A673 (cell line): Measurements from ENCODE around the gene DUS1L. TPM values are rescaled to one million over a fixed set of nuclear protein-coding genes. Genes with fewer than 3 reads are reported as not detected.

ENCODE experiments used
- BruUV-seq: library from RNA; stranded (reverse); fragments of 400-500 nt; replicated peaks from 2 replicates; lab custom pipeline; 2021; lab: Mats Ljungman, UMichigan
- CTCF ChIA-PET: fragments of 300-600 bp; sonication (Branson Sonifier 250); formaldehyde crosslinking; loops from one replicate; lab custom pipeline; 2022; ENCODE audit warnings: antibody characterized with exemption; lab: Charles Lee
- POLR2A ChIA-PET: fragments of 300-600 bp; sonication (Branson Sonifier 250); formaldehyde crosslinking; loops from one replicate; lab custom pipeline; 2022; ENCODE audit warnings: antibody characterized with exemption; ENCODE audit not compliant: low non-redundant PET; lab: Charles Lee
- DNase-seq: peaks from one replicate; pipeline ENCODE4 v3.0.0-alpha.2; 2015; ENCODE audit warnings: low spot score
- H3K27ac ChIP-seq: fragments of 200-600 bp; sonication (generic); 2 replicates; pipeline ENCODE4 v1.5.1; 2016; ENCODE audit warnings: mixed run types, low read depth, mild to moderate bottlenecking, mixed read lengths, antibody characterized with exemption, low read length; ENCODE audit not compliant: poor library complexity, severe bottlenecking
- H3K27me3 ChIP-seq: fragments of 200-600 bp; sonication (generic); replicated peaks from 2 replicates; pipeline ENCODE4 v1.6.1; 2017; ENCODE audit warnings: mixed run types, low read depth, mild to moderate bottlenecking, mixed read lengths, antibody characterized with exemption, low read length; ENCODE audit not compliant: insufficient read depth, poor library complexity
- H3K36me3 ChIP-seq: fragments of 200-600 bp; sonication (generic); 2 replicates; pipeline ENCODE4 v1.6.1; 2016; ENCODE audit warnings: mixed run types, mild to moderate bottlenecking, mixed read lengths, antibody characterized with exemption, low read length; ENCODE audit not compliant: insufficient read depth, poor library complexity, severe bottlenecking
- H3K4me1 ChIP-seq: fragments of 200-600 bp; sonication (generic); 2 replicates; pipeline ENCODE4 v1.6.1; 2017; ENCODE audit warnings: mixed run types, mild to moderate bottlenecking, mixed read lengths, antibody characterized with exemption, low read length; ENCODE audit not compliant: insufficient read depth, poor library complexity, severe bottlenecking
- H3K4me3 ChIP-seq: fragments of 200-600 bp; sonication (generic); 2 replicates; pipeline ENCODE4 v1.5.1; 2016; ENCODE audit warnings: low read depth, mixed run types, mild to moderate bottlenecking, mixed read lengths, low read length; ENCODE audit not compliant: poor library complexity, severe bottlenecking
- H3K9me3 ChIP-seq: fragments of 200-600 bp; sonication (generic); 2 replicates; pipeline ENCODE4 v1.6.1; 2016; ENCODE audit warnings: mixed run types, low read depth, mild to moderate bottlenecking, mixed read lengths, antibody characterized with exemption, low read length; ENCODE audit not compliant: poor library complexity, severe bottlenecking
- EZH2 ChIP-seq: fragments of 200-600 bp; sonication (generic); IDR thresholded peaks from 2 replicates; pipeline ENCODE4 v1.6.1; 2017; ENCODE audit warnings: borderline replicate concordance, low read depth, mild to moderate bottlenecking, mixed read lengths, antibody characterized with exemption, low read length; ENCODE audit not compliant: poor library complexity, severe bottlenecking
- intact Hi-C: fragments of 100-400 bp; cut with micrococcal nuclease; formaldehyde crosslinking; loops from one replicate; pipeline ENCODE4 v1.10.0; 2022; ENCODE audit not compliant: unreplicated experiment
- total RNA-seq: library from RNA; stranded (reverse); gene quantifications from 2 replicates; pipeline ENCODE4 v1.2.3, GENCODE V29; 2021
- TF ChIP-seq, protein P1 (sequence below): fragments of 300-800, 200-600 bp; sonication (generic); conservative IDR thresholded peaks from 2 replicates; pipeline ENCODE4 v1.5.1; 2017; ENCODE audit warnings: low read depth, mild to moderate bottlenecking, antibody characterized with exemption, low read length, moderate library complexity, mixed read lengths

Gene DUS1L
- total RNA-seq, 1 experiment from 2014 or later: 143 TPM

DNA sequence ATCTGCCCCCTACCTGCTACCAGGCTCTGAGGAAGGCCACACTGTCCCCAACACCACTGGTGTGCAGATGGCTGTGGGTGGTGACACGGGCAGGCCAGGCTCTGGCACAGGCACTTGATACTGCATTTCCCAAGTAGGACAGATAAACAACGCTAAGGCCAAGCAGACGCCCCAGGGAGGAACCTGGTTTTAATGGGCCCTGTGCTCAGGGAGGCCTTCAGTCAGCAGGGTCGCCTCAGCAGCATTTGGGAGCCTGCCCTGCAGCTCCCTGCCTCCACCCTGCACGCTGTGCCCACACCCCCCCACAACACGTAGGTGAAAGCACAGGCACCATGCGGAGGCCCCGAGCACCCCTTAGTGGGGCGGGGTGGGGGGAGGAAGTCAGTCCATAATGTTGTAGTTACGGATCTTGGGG lies 35.7 kb upstream of the DUS1L start:
- intact Hi-C loops: no loop called here
- POLR2A ChIA-PET: no interaction called here

DNA sequence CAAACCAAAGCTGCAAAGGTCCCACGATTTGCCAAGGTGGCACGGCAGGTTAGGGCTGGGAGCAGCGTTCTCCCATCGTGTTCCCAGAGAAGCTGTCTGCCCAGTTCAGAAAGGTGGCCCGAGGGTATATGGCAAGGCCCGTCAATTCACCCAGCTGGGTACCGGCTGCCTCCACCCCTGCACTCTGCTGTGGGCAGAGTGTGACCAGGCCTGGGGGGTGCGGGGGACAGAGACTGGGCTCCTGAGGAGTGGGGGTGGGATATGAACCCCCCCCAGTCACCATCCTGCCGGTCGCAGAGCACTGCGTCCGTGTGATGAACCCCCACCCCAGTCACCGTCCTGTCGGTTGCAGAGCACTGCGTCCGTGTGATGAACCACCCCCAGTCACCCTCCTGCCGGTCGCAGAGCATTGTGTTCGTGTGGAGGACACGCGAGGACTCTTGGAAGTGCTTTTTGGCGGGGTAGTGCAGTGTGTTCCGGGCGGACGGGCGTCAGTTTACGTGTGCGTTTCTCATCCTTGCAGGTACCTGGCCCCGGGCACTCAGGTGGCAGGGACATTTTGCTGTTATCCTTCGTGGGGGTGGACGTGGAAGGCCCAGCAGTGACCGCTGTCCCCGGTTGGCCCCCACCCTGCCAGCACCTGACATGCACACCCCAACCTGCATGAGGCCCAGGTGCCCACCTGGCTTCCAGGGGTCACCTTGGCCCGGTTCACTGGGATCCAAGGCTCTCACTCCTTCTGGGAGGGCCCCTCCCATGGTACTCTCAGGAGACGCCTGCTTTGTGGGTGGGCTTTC lies 35.1 kb upstream of the DUS1L start:
- no peak for TF ChIP-seq EZH2
- TF ChIP-seq, protein P1, sequence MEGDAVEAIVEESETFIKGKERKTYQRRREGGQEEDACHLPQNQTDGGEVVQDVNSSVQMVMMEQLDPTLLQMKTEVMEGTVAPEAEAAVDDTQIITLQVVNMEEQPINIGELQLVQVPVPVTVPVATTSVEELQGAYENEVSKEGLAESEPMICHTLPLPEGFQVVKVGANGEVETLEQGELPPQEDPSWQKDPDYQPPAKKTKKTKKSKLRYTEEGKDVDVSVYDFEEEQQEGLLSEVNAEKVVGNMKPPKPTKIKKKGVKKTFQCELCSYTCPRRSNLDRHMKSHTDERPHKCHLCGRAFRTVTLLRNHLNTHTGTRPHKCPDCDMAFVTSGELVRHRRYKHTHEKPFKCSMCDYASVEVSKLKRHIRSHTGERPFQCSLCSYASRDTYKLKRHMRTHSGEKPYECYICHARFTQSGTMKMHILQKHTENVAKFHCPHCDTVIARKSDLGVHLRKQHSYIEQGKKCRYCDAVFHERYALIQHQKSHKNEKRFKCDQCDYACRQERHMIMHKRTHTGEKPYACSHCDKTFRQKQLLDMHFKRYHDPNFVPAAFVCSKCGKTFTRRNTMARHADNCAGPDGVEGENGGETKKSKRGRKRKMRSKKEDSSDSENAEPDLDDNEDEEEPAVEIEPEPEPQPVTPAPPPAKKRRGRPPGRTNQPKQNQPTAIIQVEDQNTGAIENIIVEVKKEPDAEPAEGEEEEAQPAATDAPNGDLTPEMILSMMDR: no peak
- Histone ChIP-seq H3K36me3 (peaks cover 15% of the 10 kb centered on the region), H3K9me3 (no peaks in the 10 kb centered on the region), H3K4me3 (no peak overlapping the region), H3K4me1 (peaks cover 23% of the 10 kb centered on the region), H3K27me3 (no peaks in the 10 kb centered on the region), H3K27ac (peak overlapping the region; percentile 99)
- intact Hi-C loops: no loop called here
- no peak for DNase-seq
- BruUV-seq: no TSS peak
- ChIA-PET CTCF (no interaction called here), POLR2A (no interaction called here)

More for the DNA sequence above, 35.7 kb upstream of the DUS1L start:
- Histone ChIP-seq H3K36me3 (peaks cover 9% of the 10 kb centered on the region), H3K27ac (peak overlapping the region; percentile 99), H3K4me3 (no peak overlapping the region), H3K27me3 (no peaks in the 10 kb centered on the region), H3K9me3 (no peaks in the 10 kb centered on the region), H3K4me1 (peaks cover 23% of the 10 kb centered on the region)
- DNase-seq: no peak
- CTCF ChIA-PET: no interaction called here
- TF ChIP-seq, protein P1: no peak
- no TSS peak for BruUV-seq

DNA sequence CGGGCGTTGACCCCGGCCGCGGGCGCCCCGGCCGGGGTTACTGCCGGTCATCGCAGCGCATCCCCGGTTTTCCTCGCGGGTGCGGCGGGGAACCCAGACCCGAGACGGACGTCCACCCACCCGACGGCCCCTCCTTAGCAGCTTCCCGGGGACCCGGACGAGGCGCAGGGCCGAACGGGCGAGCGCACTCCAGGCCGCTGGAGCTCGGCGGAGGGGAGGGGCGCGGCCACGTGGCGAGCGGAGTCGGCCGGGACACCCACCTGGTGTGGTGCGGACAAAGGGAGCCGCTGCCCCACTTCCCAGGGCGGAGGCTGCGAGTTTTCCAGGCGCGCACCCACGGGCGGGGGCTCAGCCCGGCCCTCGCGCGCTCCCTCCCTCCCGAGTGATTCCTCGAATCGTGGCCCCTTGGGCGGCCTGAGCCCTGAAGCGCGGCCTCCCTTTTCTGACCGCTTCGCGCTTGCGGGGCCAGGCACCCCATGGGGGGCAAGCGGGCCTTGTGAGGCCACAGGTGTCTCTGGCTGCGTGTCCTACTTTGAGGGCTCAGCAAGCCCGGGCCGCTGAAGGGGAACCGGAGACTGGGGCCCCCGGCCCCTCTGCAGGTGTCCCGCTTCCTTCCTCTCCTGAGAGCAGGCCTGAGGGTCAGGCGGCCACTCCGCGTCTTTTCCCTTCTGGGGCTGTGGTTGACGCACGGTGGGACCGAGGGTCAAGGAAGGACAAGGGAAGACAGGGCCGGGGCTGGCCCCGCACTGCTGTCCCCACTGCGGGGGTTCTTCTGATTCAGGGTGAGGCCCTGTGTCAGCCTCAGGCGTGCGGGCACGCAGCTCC lies 33.5 kb upstream of the DUS1L start:
- POLR2A ChIA-PET: interaction anchor here (0.6 kb wide), 1 partner anchor 61 kb away, joined by 3 read pairs; the partner anchor contains the start of gene DCXR
- H3K4me1 ChIP-seq: peaks cover 22% of the 10 kb centered on the region
- BruUV-seq: no TSS peak

More for the DNA sequence above, 33.5 kb upstream of the DUS1L start:
- H3K36me3 ChIP-seq: peaks cover 28% of the 10 kb centered on the region
- H3K27ac ChIP-seq: peak overlapping the region; percentile 99
- peak overlapping the region; percentile 99 for H3K4me3 ChIP-seq
- CTCF ChIA-PET: no interaction called here
- no peaks in the 10 kb centered on the region for H3K9me3 ChIP-seq
- intact Hi-C loops: loop anchor here (5.0 kb wide), 1 partner anchor 62 kb away; the partner anchor contains the start of gene DCXR
- H3K27me3 ChIP-seq: no peaks in the 10 kb centered on the region
- TF ChIP-seq EZH2: no peak
- TF ChIP-seq, protein P1: no peak
- no peak for DNase-seq
